IMR-90 (cell line): ENCODE results near the gene DAPK3. TPM values are rescaled to one million over a fixed set of nuclear protein-coding genes. Genes with fewer than 3 reads are reported as not detected.

Experiments used
- ATAC-seq: fragments of 200-7000 bp; cut with Tn5 transposase; 2 replicates; pipeline ENCODE4 v1.9.1; 2020; ENCODE audit warnings: low read depth, mild to moderate bottlenecking, moderate library complexity
- BruUV-seq: library from RNA; stranded (reverse); fragments of 400-500 nt; replicated peaks from 2 replicates; lab custom pipeline; 2021; lab: Mats Ljungman, UMichigan
- CTCF ChIA-PET: fragments of 300-600 bp; formaldehyde crosslinking; extraction: SDS; loops from one replicate; lab custom pipeline; 2021; ENCODE audit warnings: antibody characterized with exemption; lab: Yijun Ruan, JAX
- POLR2A ChIA-PET: fragments of 300-600 bp; sonication (Branson Sonifier 250); formaldehyde crosslinking; loops from one replicate; lab custom pipeline; 2022; ENCODE audit warnings: antibody characterized with exemption; ENCODE audit not compliant: unreplicated experiment; lab: Charles Lee
- DNase-seq: peaks from one replicate; pipeline ENCODE4 v3.0.0; 2013
- H2AFZ ChIP-seq: replicated peaks from 2 replicates; pipeline ENCODE3; 2013; ENCODE audit warnings: low read length, mild to moderate bottlenecking; ENCODE audit not compliant: poor library complexity
- H2AK5ac ChIP-seq: 2 replicates; pipeline ENCODE4 v1.6.1; 2013; ENCODE audit warnings: low read depth, low read length, inconsistent platforms
- H2AK9ac ChIP-seq: replicated peaks from 2 replicates; pipeline ENCODE3; 2013; ENCODE audit warnings: mild to moderate bottlenecking, low read depth, low read length, moderate library complexity; ENCODE audit not compliant: poor library complexity
- H2BK120ac ChIP-seq: 2 replicates; pipeline ENCODE4 v1.6.1; 2013; ENCODE audit warnings: low read depth, low read length, inconsistent platforms
- H2BK15ac ChIP-seq: 3 replicates; pipeline ENCODE4 v1.6.1; 2013; ENCODE audit warnings: low read depth, low read length, inconsistent platforms
- H2BK20ac ChIP-seq: 2 replicates; pipeline ENCODE4 v1.6.1; 2013; ENCODE audit warnings: low read depth, mild to moderate bottlenecking, inconsistent platforms, low read length, moderate library complexity
- H2BK5ac ChIP-seq: 2 replicates; pipeline ENCODE4 v1.6.1; 2013; ENCODE audit warnings: mild to moderate bottlenecking, low read depth, low read length, inconsistent platforms; ENCODE audit not compliant: poor library complexity, severe bottlenecking
- H3K14ac ChIP-seq: replicated peaks from 2 replicates; pipeline ENCODE4 v1.6.1; 2013; ENCODE audit warnings: low read depth, low read length, inconsistent platforms
- H3K18ac ChIP-seq: 2 replicates; pipeline ENCODE4 v1.6.1; 2013; ENCODE audit warnings: low read depth, low read length, control low read depth
- H3K23ac ChIP-seq: 2 replicates; pipeline ENCODE4 v1.6.1; 2013; ENCODE audit warnings: low read depth, low read length, inconsistent platforms
- H3K27ac ChIP-seq: 2 replicates; pipeline ENCODE4 v1.5.1; 2013; ENCODE audit warnings: mild to moderate bottlenecking, control low read depth, low read length; ENCODE audit not compliant: insufficient read depth
- H3K27me3 ChIP-seq: 2 replicates; pipeline ENCODE4 v1.6.1; 2013; ENCODE audit warnings: low read length; ENCODE audit not compliant: control insufficient read depth, insufficient read depth
- H3K36me3 ChIP-seq: 2 replicates; pipeline ENCODE4 v1.6.1; 2013; ENCODE audit warnings: low read length, mixed read lengths; ENCODE audit not compliant: control insufficient read depth, insufficient read depth
- H3K4ac ChIP-seq: 2 replicates; pipeline ENCODE4 v1.6.1; 2013; ENCODE audit warnings: low read depth, low read length, inconsistent platforms
- H3K4me1 ChIP-seq: 2 replicates; pipeline ENCODE4 v1.6.1; 2013; ENCODE audit warnings: low read length, mixed read lengths; ENCODE audit not compliant: control insufficient read depth, insufficient read depth
- H3K4me2 ChIP-seq: 2 replicates; pipeline ENCODE4 v1.6.1; 2013; ENCODE audit warnings: low read depth, mild to moderate bottlenecking, control low read depth, low read length, moderate library complexity
- H3K4me3 ChIP-seq: 2 replicates; pipeline ENCODE4 v1.5.1; 2013; ENCODE audit warnings: low read depth, mild to moderate bottlenecking, control low read depth, low read length, moderate library complexity; ENCODE audit not compliant: insufficient read depth
- H3K56ac ChIP-seq: 2 replicates; pipeline ENCODE4 v1.6.1; 2013; ENCODE audit warnings: low read length, inconsistent platforms; ENCODE audit not compliant: insufficient read depth; ENCODE audit errors: extremely low read depth
- H3K79me1 ChIP-seq, 2 experiments: 2 replicates each; pipeline ENCODE4 v1.6.1; 2013; ENCODE audit warnings: low read length in 2 of 2, inconsistent platforms in 1 of 2, low read depth in 1 of 2
- H3K9ac ChIP-seq: 2 replicates; pipeline ENCODE4 v1.6.1; 2013; ENCODE audit warnings: low read depth, low read length, control low read depth
- H3K9me1 ChIP-seq: 2 replicates; pipeline ENCODE4 v1.6.1; 2013; ENCODE audit warnings: low read length, inconsistent platforms; ENCODE audit not compliant: insufficient read depth
- H3K9me3 ChIP-seq: 2 replicates; pipeline ENCODE4 v1.6.1; 2013; ENCODE audit warnings: low read length; ENCODE audit not compliant: control insufficient read depth, insufficient read depth
- H4K20me1 ChIP-seq: 2 replicates; pipeline ENCODE4 v1.6.1; 2013; ENCODE audit warnings: low read length, inconsistent platforms; ENCODE audit not compliant: insufficient read depth
- H4K5ac ChIP-seq: 2 replicates; pipeline ENCODE4 v1.6.1; 2013; ENCODE audit warnings: mild to moderate bottlenecking, low read depth, low read length, control low read depth
- H4K8ac ChIP-seq, 2 experiments: 2 replicates each; pipeline ENCODE4 v1.6.1; 2013; ENCODE audit warnings: low read depth in 2 of 2, low read length in 2 of 2, control low read depth in 1 of 2, inconsistent platforms in 1 of 2
- H4K91ac ChIP-seq: 2 replicates; pipeline ENCODE4 v1.6.1; 2013; ENCODE audit warnings: low read depth, low read length, inconsistent platforms; ENCODE audit not compliant: insufficient read depth
- BHLHE40 ChIP-seq: fragments of 150-350 bp; IDR thresholded peaks from 2 replicates; pipeline ENCODE4 v1.6.1; 2016; ENCODE audit warnings: mild to moderate bottlenecking, low read depth, low read length
- CEBPB ChIP-seq: IDR thresholded peaks from 2 replicates; pipeline ENCODE4 v1.6.1; 2012; ENCODE audit warnings: low read depth, low read length, improper control_type of control experiment
- CHD1 ChIP-seq: IDR thresholded peaks from 2 replicates; pipeline ENCODE4 v1.6.1; 2012; ENCODE audit warnings: low read depth, low read length, improper control_type of control experiment
- ELK1 ChIP-seq: fragments of 150-350 bp; IDR thresholded peaks from 2 replicates; pipeline ENCODE4 v1.6.1; 2016; ENCODE audit warnings: low read depth, mild to moderate bottlenecking, low read length, moderate library complexity, borderline replicate concordance
- FOS ChIP-seq: fragments of 150-350 bp; IDR thresholded peaks from 2 replicates; pipeline ENCODE4 v1.6.1; 2016; ENCODE audit warnings: low read depth, low read length
- MAFK ChIP-seq: IDR thresholded peaks from 2 replicates; pipeline ENCODE4 v1.6.1; 2012; ENCODE audit warnings: low read depth, low read length, improper control_type of control experiment
- MAZ ChIP-seq: IDR thresholded peaks from 2 replicates; pipeline ENCODE4 v1.6.1; 2012; ENCODE audit warnings: low read depth, mild to moderate bottlenecking, low read length, improper control_type of control experiment, moderate library complexity, borderline replicate concordance
- MXI1 ChIP-seq: IDR thresholded peaks from 2 replicates; pipeline ENCODE4 v1.6.1; 2012; ENCODE audit warnings: low read depth, mild to moderate bottlenecking, low read length, moderate library complexity, borderline replicate concordance
- NFE2L2 ChIP-seq: fragments of 150-350 bp; IDR thresholded peaks from 2 replicates; pipeline ENCODE4 v1.6.1; 2016; ENCODE audit warnings: low read depth, mild to moderate bottlenecking, low read length
- POLR2A ChIP-seq: IDR thresholded peaks from 2 replicates; pipeline ENCODE4 v1.6.1; 2012; ENCODE audit warnings: mild to moderate bottlenecking, low read depth, low read length
- RCOR1 ChIP-seq: IDR thresholded peaks from 2 replicates; pipeline ENCODE4 v1.6.1; 2012; ENCODE audit warnings: mild to moderate bottlenecking, low read length, improper control_type of control experiment; ENCODE audit not compliant: insufficient replicate concordance
- USF2 ChIP-seq: fragments of 150-350 bp; IDR thresholded peaks from 2 replicates; pipeline ENCODE4 v1.6.1; 2017; ENCODE audit warnings: mild to moderate bottlenecking, antibody characterized with exemption, low read length, low read depth
- WGBS, 2 experiments: methylation state at CpG; one replicate each; pipeline versions ENCODE4 v1.1.5 to v1.1.7; 2013; ENCODE audit warnings: missing lambda C conversion rate in 2 of 2; ENCODE audit not compliant: insufficient read length in 1 of 2; ENCODE audit errors: extremely low coverage in 2 of 2; 5-methylcytosine and 5-hydroxymethylcytosine counted together
- dilution Hi-C: fragments of 300-500 bp; cut with HindIII; formaldehyde crosslinking; loops from one replicate; pipeline ENCODE4 v1.14.3; 2018; ENCODE audit warnings: low sequenced_read_pairs; ENCODE audit not compliant: unreplicated experiment
- in situ Hi-C: fragments of 300-500 bp; cut with MboI; formaldehyde crosslinking; loops from 3 replicates; pipeline ENCODE4 v1.14.3; 2019; ENCODE audit warnings: low sequenced_read_pairs, inconsistent platforms, mixed read lengths
- intact Hi-C: fragments of 100-400 bp; cut with micrococcal nuclease; formaldehyde crosslinking; loops from 2 replicates; pipeline ENCODE4 v1.10.0; 2022
- polyA plus RNA-seq, 3 experiments: library from polyadenylated mRNA; depleted of rRNA; stranded (reverse); fragments of >200 nt; gene quantifications; 2 replicates each; pipeline ENCODE4 v1.2.3, GENCODE V29; 2012; ENCODE audit warnings: low replicate concordance in 1 of 3
- total RNA-seq: library from RNA; depleted of rRNA; stranded (reverse); fragments of >200 nt; gene quantifications from 2 replicates; pipeline ENCODE4 v1.2.3, GENCODE V29; 2012

DAPK3 gene
- total and polyA plus RNA-seq, 2 of the 4 experiments (the other 2 are of a cell fraction), result 145 to 188 TPM

GRCh38 chr19:3982701-3983541 lies 12.0 kb upstream of the DAPK3 start:
- no peaks in the 10 kb centered on the region for H3K9me3 ChIP-seq
- H3K23ac ChIP-seq, result peak overlapping the region; percentile 98; the same call in 1 of the 2 replicates
- no peak overlapping the region for H2BK5ac ChIP-seq
- intact Hi-C loops (no loop called here), dilution Hi-C loops (no loop called here), in situ Hi-C loops (no loop called here)
- H3K14ac ChIP-seq, result 0 out of 2 replicates have a peak overlapping the region, but pooled peaks have one; percentile 98
- no peak overlapping the region for H2BK20ac ChIP-seq
- no peak overlapping the region for H3K4ac ChIP-seq
- no peak overlapping the region for H3K27ac ChIP-seq
- no peak overlapping the region for H2AK5ac ChIP-seq
- BruUV-seq, result TSS peak; percentile 76
- WGBS, 2 experiments, result 93% methylated on average over 21 of the region's 40 CpGs; no CpG with 5 or more reads in 1 of the 2 experiments
- H3K56ac ChIP-seq, result no peak overlapping the region
- H4K91ac ChIP-seq, result no peak overlapping the region
- H3K36me3 ChIP-seq, result peaks cover 62% of the 10 kb centered on the region
- H3K4me1 ChIP-seq, result peaks cover 13% of the 10 kb centered on the region
- peak overlapping the region; percentile 94 for H3K4me2 ChIP-seq
- peak overlapping the region; percentile 98 for H3K9ac ChIP-seq
- no peak overlapping the region for H4K8ac ChIP-seq
- peak; percentile 5; the same call in 1 of the 2 replicates for ATAC-seq
- peak overlapping the region; percentile 79; the same call in 1 of the 2 replicates for H3K4me3 ChIP-seq
- H2AK9ac ChIP-seq, result peak overlapping the region; percentile 4
- DNase-seq, result peak; percentile 74
- CTCF ChIA-PET, result no interaction called here
- POLR2A ChIA-PET, result no interaction called here
- 0 out of 2 replicates have a peak, but pooled peaks have one; percentile 12 for TF ChIP-seq MAZ
- TF ChIP-seq ELK1, result no peak
- peak; percentile 43 for TF ChIP-seq FOS
- TF ChIP-seq CEBPB, result no peak
- TF ChIP-seq USF2, result no peak
- no peak for TF ChIP-seq CHD1
- TF ChIP-seq RCOR1, result no peak
- TF ChIP-seq MXI1, result peak; percentile 70; the same call in 1 of the 2 replicates
- TF ChIP-seq POLR2A, result peak; percentile 53; the same call in 1 of the 2 replicates
- no peak for TF ChIP-seq NFE2L2
- no peak for TF ChIP-seq BHLHE40
- TF ChIP-seq MAFK, result no peak
- no peak overlapping the region for H2AFZ ChIP-seq
- peaks cover 73% of the 10 kb centered on the region for H4K20me1 ChIP-seq
- 0 out of 2 replicates have a peak, but pooled peaks cover 7% of the 10 kb centered on the region for H3K9me1 ChIP-seq
- H3K18ac ChIP-seq, result no peak overlapping the region
- no peak overlapping the region for H4K5ac ChIP-seq
- H2BK120ac ChIP-seq, result no peak overlapping the region
- no peak overlapping the region for H2BK15ac ChIP-seq
- peaks cover 5 to 73% of the 10 kb centered on the region in 2 experiments; a peak in 3 of 4 replicates for H3K79me1 ChIP-seq
- no peaks in the 10 kb centered on the region for H3K27me3 ChIP-seq
